Heart left ventricle (tissue), 13 donors: ENCODE results near the gene SMYD1.

Experiments
- POLR2A ChIP-seq, 2 donors: fragments of 450-650 bp; IDR thresholded peaks; one replicate each; pipeline ENCODE4 v1.6.1; 2017; ENCODE audit warnings: antibody characterized with exemption in 2 of 2, mild to moderate bottlenecking in 2 of 2, moderate library complexity in 2 of 2
- TF ChIP-seq, protein P1 (sequence below), 12 donors: fragments of 200-600 bp; sonication (generic) in 4 of 12; IDR thresholded peaks; one replicate each; pipeline versions ENCODE4 v1.5.0 to v1.8.0; 2018 to 2022; ENCODE audit warnings: antibody characterized with exemption in 12 of 12, mild to moderate bottlenecking in 5 of 12
- donor health status: ischemic (EF 13 %, LVEDD 7.1; RV severe dilation, severe dysfunction).
- donor health status: DM: no; HTN: yes; CAD: no.
- donor health status: DM: no; HTN: no; CAD: no.
- donor health status: ischemic (EF 25% LVEDD 6.9; RV normal size, moderate dysfunction).
- donor health status: ischemic (EF 25% LVEDD 5.7; RV mildly dilated, moderate dysfunction).
- donor health status: ischemic (EF 35%, LVEDD 5.7; RV mildly dilated, moderate dysfunction).
- donor health status: nonischemic (EF 11% LVEDD 7.7; RV severe dilation, severe dysfunction).
- donor health status: DM: yes; HTN: yes; CAD: no.
- donor health status: PGD.
- donor health status: ischemic (EF 29% LVEDD 5.4; RV normal size, mild dysfunction).
- donor health status: nonischemic (EF 23%, LVEDD 6.1; RV moderate dilation, normal function).

DNA sequence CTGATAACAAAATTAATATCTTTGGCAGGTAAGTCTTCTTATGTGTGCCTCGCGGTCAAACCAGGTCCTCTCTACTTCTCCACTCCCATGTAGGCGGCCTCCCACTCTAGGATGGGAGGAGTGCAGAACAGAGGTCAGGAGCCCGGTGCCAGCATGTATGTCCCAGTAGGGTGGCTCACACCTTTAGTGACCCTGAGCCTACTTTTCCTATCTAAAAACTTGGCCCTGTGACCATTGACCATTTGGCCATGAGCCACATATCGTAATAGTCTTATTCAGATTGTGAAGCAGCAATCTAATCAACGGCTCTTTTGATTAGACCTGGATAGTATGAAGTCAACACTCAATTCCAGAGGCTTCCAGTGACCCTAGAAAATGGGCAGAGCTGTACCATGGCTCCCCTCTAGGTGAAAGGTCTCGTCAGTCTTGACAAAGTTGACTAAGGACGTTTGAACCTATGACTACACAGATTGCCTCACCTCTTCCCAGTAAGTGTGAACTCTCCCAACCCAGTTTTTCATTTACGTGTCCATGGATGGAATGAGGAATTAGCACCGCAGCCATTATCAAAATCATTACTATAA lies 77.4 kb downstream of the SMYD1 start:
- TF ChIP-seq, protein P1, sequence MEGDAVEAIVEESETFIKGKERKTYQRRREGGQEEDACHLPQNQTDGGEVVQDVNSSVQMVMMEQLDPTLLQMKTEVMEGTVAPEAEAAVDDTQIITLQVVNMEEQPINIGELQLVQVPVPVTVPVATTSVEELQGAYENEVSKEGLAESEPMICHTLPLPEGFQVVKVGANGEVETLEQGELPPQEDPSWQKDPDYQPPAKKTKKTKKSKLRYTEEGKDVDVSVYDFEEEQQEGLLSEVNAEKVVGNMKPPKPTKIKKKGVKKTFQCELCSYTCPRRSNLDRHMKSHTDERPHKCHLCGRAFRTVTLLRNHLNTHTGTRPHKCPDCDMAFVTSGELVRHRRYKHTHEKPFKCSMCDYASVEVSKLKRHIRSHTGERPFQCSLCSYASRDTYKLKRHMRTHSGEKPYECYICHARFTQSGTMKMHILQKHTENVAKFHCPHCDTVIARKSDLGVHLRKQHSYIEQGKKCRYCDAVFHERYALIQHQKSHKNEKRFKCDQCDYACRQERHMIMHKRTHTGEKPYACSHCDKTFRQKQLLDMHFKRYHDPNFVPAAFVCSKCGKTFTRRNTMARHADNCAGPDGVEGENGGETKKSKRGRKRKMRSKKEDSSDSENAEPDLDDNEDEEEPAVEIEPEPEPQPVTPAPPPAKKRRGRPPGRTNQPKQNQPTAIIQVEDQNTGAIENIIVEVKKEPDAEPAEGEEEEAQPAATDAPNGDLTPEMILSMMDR (IDR thresholded peaks at IDR 0.05): no peak
- no peak for TF ChIP-seq POLR2A (IDR thresholded peaks at IDR 0.05)
